SIG-M5 (cell line): ENCODE measurements around the gene TNP2.

ENCODE experiments used
- DNase-seq: peaks from one replicate; lab custom pipeline; 2025; lab: John Stamatoyannopoulos, UW

TNP2 gene

GRCh38 chr16:11276896-11277593 lies 7.9 kb upstream of the TNP2 start:
- DNase-seq = no peak

- no peak for DNase-seq
These were observed 7.2 kb upstream of the TNP2 start, which contains the start of gene PRM2 for GRCh38 chr16:11276143-11276895. TSS of gene PRM2 (minus strand) at chr16:11276480. CDS start at chr16:11276370, 110 bp downstream.

DNA sequence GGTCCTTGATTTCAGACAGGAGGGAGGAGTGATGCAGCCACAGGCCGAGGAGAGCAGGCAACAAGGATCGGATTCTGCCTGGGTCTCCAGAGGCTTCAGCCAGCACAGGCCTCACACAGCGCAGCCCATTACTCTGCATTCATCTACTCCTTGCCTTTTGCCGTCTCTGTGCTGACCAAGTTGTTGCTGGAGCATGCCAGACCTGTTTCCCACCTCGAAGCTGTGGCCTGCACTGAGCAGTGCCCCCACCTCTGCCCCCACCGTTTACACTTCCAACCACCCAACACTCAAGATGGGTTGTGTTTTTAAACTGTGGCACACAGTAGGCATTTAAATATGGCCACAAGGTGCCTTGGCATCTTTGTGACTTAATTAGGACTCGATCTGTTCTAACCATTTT lies 5.8 kb upstream of the TNP2 start:
- no peak for DNase-seq

DNA sequence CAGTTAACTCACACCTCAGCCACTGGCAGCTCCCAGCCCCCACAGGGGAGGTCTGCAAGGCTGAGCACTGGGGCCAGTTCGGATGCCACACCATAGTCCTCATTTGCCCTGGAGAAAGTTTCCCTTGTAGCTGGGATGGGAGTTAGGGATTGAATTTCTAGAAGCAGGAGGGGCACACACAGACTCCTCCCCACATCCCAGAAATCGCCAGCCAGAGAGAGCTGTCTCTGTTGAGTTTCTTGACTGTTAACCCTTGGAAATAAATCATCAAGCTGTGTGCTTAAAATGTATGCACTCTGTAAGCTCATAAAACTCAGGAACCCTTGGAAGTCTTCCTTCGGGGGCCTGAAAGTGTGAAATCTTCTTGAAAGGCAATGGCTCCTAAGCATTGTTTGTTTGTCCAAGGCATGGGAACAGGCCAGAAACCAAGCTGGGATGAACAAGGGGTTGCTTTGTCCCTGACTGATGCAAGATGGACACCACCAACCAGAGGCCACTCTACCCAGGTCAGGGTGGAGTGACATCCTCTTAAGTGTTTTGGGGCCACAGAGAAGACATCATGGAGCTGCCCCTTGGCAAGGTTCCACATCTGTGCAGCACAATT lies 4.7 kb upstream of the TNP2 start:
- no peak for DNase-seq

DNA sequence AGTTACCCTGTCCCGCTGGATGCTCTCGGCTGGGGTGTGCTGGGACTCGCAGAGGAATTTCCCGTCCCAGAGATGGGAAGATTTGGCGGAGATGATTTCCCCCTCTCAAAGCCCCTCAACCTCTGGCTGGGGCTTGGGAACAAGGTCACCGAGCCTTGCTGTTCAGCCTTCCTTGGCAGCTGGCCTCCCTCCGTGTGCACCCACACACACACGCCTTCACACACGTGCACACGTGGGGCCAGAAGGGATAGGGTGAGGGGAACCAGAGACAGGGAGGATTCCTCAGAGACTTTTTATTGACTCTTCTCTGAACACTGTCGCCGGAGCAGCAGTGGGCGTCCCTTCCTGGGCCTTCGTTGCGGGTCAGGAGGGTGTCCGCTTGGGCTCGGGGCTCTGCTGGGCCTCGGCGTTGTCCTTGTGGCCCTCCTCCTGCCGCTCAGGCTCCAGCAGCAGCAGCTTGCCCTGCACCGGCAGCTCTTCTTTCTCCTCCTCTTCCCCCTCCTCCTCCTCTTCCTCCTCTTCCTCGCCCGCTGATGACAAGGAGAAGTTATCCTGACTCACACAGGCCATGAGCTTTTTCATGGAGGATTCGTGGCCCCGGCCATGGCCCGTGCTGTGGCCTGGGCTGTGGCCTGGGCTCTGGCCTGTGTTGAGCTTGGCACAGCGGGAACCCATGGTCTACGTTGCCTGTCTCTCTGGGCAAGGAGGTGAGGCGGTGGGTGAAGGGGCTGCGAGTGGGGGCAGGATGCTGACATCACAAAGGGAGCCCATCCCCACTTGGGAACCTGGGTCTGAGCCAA lies 4.0 kb upstream of the TNP2 start, which contains the start of gene PRM3:
TSS of gene PRM3 (minus strand) at position 709 of the 800 bp plus-strand sequence. CDS start at position 675, 34 bp downstream.
- DNase-seq = no peak

- DNase-seq = no peak
These were observed 3.4 kb upstream of the TNP2 start for GRCh38 chr16:11272484-11272883.

DNA sequence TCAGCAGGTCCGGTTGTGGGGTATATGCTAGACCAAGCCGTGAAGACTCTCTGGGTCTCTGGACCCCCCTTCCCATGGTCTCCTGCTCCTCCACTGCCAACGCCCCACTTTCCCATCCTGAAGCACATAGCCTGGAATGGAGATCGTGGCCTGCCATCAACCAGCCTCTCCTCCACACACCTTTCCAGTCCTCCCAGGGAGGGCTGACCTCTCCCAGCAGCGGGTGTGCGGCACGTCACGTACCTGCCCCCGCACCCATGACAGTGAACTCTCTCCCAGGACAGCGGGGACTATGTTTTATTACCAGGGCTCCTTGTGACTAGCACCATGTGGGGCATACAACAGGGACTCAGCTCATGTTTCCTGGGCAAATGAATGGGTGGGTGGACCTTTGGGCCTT lies 2.5 kb upstream of the TNP2 start:
- DNase-seq = no peak

- no peak for DNase-seq
These were observed 1.6 kb upstream of the TNP2 start for GRCh38 chr16:11270602-11271162.

- DNase-seq = no peak
These were observed 4.0 kb downstream of the TNP2 start for GRCh38 chr16:11265124-11265523.

GRCh38 chr16:11264155-11264832 lies 4.8 kb downstream of the TNP2 start:
- no peak for DNase-seq

- DNase-seq = no peak
These were observed 5.4 kb downstream of the TNP2 start for GRCh38 chr16:11263737-11264136.

DNA sequence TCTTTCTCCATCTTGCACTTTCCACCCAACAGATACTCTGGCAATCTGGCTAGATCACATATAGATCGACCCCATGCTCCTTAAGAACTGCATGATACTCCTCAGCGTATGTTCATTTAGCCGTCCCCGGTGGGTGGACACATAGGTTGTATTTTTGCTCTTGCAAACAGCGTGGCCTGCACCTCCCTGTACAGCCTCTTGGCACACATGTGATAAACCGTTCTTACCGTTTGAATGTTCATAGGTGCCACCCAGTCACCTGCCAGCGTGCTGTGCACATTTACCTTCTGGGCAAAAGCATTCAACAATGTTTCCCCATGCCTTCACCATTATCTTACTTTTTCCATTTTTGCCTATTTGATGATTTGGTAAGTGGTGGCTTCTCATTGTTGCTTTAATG lies 6.2 kb downstream of the TNP2 start:
- DNase-seq = no peak

- no peak for DNase-seq
These were observed 8.5 kb downstream of the TNP2 start for GRCh38 chr16:11260596-11260966.

DNA sequence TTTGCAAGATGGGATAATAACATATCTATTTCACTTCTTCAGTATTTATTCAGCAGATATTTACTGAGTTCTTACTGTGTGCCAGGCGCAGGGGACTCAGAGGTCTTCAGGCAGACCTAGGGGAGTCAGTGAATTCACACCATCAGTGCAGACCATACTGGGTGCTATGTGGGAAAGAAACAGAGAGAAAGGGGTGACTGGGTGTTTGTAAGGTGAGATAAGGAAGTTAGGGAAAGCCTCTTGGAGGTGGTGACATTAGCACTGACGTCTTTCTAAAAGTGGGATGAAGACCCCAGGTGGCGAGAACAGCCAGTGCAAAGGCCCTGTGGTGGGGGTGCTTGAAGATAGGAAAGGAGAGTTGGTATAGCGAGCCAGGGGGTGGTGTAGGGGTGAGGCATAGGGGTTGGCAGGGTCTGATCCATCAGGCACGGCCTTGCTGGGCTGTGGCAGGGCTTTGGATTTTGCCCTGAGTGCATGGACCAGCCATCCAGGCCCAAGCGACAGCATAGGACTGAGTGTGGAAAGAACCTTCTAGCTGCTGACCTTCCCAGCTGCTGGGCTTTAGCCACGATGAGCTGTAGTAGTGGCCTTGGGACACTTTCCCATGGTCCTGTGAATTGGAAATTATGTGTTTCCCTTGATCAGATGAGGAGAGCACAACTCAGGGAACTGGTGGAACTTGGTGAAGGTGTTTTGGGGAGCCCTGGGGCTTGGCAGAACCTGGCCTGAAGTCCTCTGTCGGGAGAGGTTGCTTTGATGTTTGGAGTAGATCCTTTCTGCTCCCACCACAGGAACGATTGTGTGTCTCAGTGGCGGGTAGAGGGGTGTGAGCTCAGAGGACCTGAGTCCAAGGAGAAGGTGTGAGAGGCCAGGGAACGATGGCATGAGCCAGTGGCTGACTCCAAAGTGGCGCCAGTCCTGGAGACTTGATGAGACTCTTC lies 9.2 kb downstream of the TNP2 start:
- DNase-seq = no peak

DNA sequence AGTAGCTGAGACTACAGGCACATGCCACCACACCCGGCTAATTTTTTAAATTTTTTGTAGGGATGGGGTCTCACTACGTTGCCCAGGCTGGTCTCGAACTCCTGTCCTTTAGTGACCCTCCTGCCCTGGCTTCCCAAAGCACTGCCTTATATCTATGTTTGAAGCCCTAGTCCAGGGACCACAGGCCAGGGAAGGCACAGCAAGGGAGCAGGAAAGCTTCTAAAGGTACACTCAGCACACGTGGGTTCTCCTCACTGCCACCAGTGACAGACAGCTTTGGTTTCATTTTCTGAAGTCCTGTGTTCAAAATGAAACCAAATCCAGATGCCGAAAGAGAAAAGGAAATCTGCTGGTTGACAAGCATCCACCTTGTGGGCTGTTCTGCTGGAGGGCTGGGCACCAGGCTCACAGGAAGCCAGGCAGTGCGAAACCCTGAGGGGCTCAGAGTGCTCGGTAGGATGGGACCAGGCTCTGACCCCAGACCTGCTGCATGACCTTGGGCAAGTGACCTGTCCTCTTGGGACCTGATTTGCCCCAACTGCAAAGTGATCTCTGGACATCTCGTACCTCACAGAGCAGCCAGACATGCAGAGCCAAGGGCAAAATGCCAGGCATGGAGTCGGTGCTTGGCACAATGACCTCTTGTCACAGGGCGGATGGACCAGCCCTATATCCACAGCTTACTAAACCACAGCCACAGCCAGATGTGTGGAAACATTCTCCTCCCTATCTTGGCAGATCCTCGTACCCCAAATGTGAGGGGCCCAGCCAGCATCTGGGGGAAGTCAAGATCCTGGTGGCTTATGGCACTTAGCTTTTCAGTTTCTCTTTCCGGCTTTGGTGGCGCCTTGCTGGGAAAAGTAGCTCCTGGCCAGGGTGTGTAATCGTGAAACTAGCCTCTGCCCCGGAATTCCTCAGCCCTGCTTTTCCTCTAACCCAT lies 10.3 kb downstream of the TNP2 start:
- no peak for DNase-seq

GRCh38 chr16:11257131-11257938 lies 11.8 kb downstream of the TNP2 start:
- no peak for DNase-seq

- DNase-seq = no peak
These were observed 12.4 kb downstream of the TNP2 start for GRCh38 chr16:11256661-11257130.
